Astrocyte of the hippocampus (primary cell): ENCODE measurements around the gene MYOT.

Experiments used
- DNase-seq: peaks from one replicate; pipeline ENCODE4 v3.0.0; 2011; ENCODE audit warnings: low read depth, low spot score

Gene MYOT

GRCh38 chr5:137901011-137901817, 33.6 kb downstream of the MYOT start:
- DNase-seq, result no peak

- no peak for DNase-seq
Measured at GRCh38 chr5:137902408-137903133, 34.9 kb downstream of the MYOT start.

GRCh38 chr5:137914758-137915157, 47.1 kb downstream of the MYOT start:
- no peak for DNase-seq

GRCh38 chr5:137916923-137917322, 49.3 kb downstream of the MYOT start:
- no peak for DNase-seq

GRCh38 chr5:137921931-137922330, 54.3 kb downstream of the MYOT start:
- DNase-seq, result peak; percentile 72

- DNase-seq, result peak; percentile 16
Measured at GRCh38 chr5:137923856-137924255, 56.2 kb downstream of the MYOT start.

GRCh38 chr5:137932800-137933199, 65.1 kb downstream of the MYOT start:
- DNase-seq, result no peak

- peak; percentile 88 for DNase-seq
Measured at GRCh38 chr5:137933491-137933911, 65.8 kb downstream of the MYOT start.

GRCh38 chr5:137935190-137935589, 67.5 kb downstream of the MYOT start:
- no peak for DNase-seq

- no peak for DNase-seq
Measured at GRCh38 chr5:137935694-137936093, 68.0 kb downstream of the MYOT start.
